Thoracic aorta (tissue), 2 donors: ENCODE data around the gene SMYD2. TPM values are rescaled to one million over a fixed set of nuclear protein-coding genes. Genes with fewer than 3 reads are reported as not detected.

ENCODE experiments used
- ATAC-seq: fragments of 150-250 bp; one replicate; pipeline ENCODE4 v1.8.0; 2017; ENCODE audit warnings: low read depth; ENCODE audit not compliant: insufficient number of reproducible peaks, low FRiP score
- DNase-seq: peaks from one replicate; pipeline ENCODE4 v3.0.0-alpha.2; 2020; ENCODE audit warnings: low spot score
- H3K27ac ChIP-seq, 2 donors: fragments of 200-600 bp; sonication (generic); 1 replicate in 1 of 2; 2 replicates in 1 of 2; pipeline ENCODE4 v1.5.1; 2016; ENCODE audit warnings: mild to moderate bottlenecking in 2 of 2, moderate library complexity in 2 of 2
- H3K27me3 ChIP-seq: fragments of 200-600 bp; sonication (generic); replicated peaks from 2 replicates; pipeline ENCODE4 v1.6.0; 2016; ENCODE audit warnings: mild to moderate bottlenecking; ENCODE audit not compliant: insufficient read depth
- H3K36me3 ChIP-seq: fragments of 200-600 bp; sonication (generic); one replicate; pipeline ENCODE4 v1.5.1; 2016
- H3K4me1 ChIP-seq, 2 donors: fragments of 200-600 bp; sonication (generic); 1 replicate in 1 of 2; 2 replicates in 1 of 2; pipeline versions ENCODE4 v1.5.1 to v1.6.0; 2016; ENCODE audit warnings: low read depth in 2 of 2, mild to moderate bottlenecking in 1 of 2; ENCODE audit not compliant: control insufficient read depth in 1 of 2
- H3K4me3 ChIP-seq: fragments of 200-600 bp; sonication (generic); 2 replicates; pipeline ENCODE4 v1.5.1; 2016; ENCODE audit warnings: mild to moderate bottlenecking
- H3K9me3 ChIP-seq: fragments of 200-600 bp; sonication (generic); 2 replicates; pipeline ENCODE4 v1.5.1; 2016
- total RNA-seq, 2 donors: library from RNA; depleted of rRNA; stranded (reverse); fragments of >200 nt; gene quantifications; one replicate each; pipeline versions ENCODE4 v1.1.0 to v1.2.3, GENCODE V29; 2016
- TF ChIP-seq, protein P1 (sequence below): fragments of 200-600 bp; sonication (generic); IDR thresholded peaks from one replicate; pipeline ENCODE4 v1.5.1; 2019; ENCODE audit warnings: antibody characterized with exemption

SMYD2 gene
- total RNA-seq, 2 donors from 2014 or later = 10.9 to 13.4 TPM

DNA sequence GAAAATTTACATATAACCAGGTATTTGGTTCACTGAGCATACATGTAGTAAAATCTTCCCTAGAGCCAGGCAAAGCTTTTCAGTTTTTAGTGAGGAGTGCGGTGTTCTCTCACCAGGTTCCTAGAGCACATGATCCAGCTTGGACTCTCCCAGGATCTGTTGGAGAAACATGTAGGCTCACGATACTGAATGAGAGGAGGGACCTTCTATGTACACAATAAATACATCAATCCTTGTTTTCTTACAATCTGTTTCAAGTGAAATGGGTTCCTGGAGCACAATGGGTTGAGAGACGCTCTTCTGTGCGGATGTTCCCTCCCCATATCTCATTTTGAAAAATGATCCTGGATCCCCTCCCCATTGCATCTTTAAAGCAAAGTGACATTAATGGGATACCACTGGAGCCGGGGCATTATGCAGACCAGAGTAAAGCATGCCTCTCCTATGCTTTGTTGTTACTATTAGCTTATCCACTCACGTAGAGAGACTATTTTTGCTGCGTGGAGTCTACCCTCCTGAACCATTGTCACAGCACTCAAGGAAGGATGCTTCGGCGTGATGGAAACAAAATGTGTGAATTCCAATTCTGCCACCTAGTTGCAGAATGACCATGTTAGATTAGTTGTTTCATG is 19.3 kb downstream of the SMYD2 start:
- no peak overlapping the region for H3K27ac ChIP-seq
- H3K9me3 ChIP-seq = no peaks in the 10 kb centered on the region
- H3K27me3 ChIP-seq = no peaks in the 10 kb centered on the region
- peaks cover 0 to 5% of the 10 kb centered on the region in 2 donors for H3K4me1 ChIP-seq
- no peak for DNase-seq
- ATAC-seq = no peak
- H3K4me3 ChIP-seq = no peak overlapping the region
- TF ChIP-seq, protein P1, sequence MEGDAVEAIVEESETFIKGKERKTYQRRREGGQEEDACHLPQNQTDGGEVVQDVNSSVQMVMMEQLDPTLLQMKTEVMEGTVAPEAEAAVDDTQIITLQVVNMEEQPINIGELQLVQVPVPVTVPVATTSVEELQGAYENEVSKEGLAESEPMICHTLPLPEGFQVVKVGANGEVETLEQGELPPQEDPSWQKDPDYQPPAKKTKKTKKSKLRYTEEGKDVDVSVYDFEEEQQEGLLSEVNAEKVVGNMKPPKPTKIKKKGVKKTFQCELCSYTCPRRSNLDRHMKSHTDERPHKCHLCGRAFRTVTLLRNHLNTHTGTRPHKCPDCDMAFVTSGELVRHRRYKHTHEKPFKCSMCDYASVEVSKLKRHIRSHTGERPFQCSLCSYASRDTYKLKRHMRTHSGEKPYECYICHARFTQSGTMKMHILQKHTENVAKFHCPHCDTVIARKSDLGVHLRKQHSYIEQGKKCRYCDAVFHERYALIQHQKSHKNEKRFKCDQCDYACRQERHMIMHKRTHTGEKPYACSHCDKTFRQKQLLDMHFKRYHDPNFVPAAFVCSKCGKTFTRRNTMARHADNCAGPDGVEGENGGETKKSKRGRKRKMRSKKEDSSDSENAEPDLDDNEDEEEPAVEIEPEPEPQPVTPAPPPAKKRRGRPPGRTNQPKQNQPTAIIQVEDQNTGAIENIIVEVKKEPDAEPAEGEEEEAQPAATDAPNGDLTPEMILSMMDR = no peak
- no peaks in the 10 kb centered on the region for H3K36me3 ChIP-seq

DNA sequence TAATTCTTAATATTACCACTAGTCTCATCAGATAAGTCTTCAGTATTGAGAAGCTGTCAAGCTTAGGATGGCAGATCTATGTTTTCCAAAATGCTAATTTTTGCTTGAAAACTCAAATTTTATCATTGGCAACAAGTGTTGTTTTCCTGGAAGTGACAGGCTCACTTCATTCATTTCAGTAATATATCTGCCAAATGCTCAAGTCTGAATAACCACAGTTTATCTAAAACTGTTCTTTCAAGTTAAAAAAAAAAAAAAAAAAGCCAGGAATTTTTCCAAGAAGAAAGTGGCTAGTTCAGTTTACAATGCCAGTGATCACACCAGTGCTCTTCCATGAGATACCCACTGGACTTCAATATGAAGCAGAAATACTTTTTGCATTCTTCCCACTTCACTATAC is 20.6 kb downstream of the SMYD2 start:
- TF ChIP-seq, protein P1 = no peak
- no peak overlapping the region for H3K27ac ChIP-seq
- ATAC-seq = no peak
- H3K36me3 ChIP-seq = no peaks in the 10 kb centered on the region
- H3K27me3 ChIP-seq = no peaks in the 10 kb centered on the region
- no peak for DNase-seq
- H3K9me3 ChIP-seq = no peaks in the 10 kb centered on the region
- H3K4me3 ChIP-seq = no peak overlapping the region
- H3K4me1 ChIP-seq = peaks cover 0 to 5% of the 10 kb centered on the region in 2 donors

DNA sequence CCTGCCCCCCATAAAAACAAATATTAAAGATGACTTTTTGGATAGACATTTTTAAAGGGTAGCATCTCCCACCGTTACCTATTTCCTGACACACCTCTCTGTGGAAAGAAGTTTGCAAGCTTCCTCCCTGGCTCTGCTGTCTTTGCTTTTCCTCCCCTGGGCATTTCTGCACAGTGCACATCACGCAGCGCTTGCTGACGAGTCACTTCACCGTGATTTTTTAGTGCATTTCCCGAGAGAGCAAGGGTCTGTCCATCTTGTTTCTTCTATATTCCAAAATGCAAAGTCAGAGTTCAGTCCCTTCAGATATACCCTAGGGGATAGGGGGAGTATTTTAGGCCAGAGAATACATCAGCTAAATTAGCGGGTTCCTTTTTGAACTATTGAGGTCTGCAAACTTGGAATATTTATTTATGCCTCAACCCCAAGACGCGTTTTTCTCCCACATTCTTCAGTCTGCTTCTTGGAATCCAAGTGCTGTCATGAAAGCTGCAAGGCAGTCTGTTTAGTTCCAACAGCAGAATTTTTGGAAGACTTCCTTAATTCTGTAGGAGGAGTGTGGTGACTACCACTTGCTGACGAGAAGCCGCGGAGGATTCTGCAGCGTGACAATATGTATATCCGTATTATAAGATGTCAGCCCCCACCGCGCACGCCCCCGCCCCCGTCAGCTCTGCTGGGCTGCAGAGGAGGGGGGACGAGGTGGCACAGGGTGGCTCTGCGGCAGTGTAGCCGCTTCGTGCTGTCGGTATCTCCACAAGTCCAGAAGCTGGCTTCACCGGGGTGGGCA is 22.4 kb downstream of the SMYD2 start:
- H3K9me3 ChIP-seq = no peaks in the 10 kb centered on the region
- no peaks in the 10 kb centered on the region for H3K36me3 ChIP-seq
- H3K4me1 ChIP-seq = peaks cover 0 to 5% of the 10 kb centered on the region in 2 donors
- no peak for DNase-seq
- ATAC-seq = no peak
- TF ChIP-seq, protein P1 = no peak
- H3K4me3 ChIP-seq = peak overlapping the region; percentile 54
- H3K27ac ChIP-seq = no peak overlapping the region
- no peaks in the 10 kb centered on the region for H3K27me3 ChIP-seq

DNA sequence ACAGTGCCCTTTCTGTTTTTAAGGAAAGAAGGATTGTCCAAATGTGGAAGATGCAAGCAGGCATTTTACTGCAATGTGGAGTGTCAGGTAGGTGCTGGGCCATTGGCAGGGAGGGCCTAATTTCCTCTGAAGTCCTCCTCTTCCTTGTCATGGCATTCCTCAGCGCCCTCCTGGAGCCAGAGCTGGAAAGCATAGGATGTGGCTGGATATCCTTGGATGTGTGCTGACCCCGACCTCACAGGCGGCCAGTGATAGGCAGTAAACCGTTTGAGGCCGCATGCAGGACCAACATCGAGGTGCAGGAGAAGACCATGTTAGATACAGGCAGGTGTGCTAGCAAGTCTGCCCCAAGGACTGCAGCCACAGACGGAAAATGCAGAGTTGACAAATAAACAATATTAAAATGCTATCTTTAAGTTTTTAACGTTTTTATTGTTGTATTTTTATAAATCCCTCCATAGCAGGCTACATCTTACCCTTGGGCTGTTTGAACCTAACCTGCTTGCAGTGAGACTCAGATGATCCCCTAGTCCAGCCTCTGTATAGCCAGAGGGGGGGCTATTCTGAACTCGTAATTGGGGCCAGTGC is 24.3 kb downstream of the SMYD2 start:
- DNase-seq = no peak
- H3K4me3 ChIP-seq = no peak overlapping the region
- peaks cover 0 to 5% of the 10 kb centered on the region in 2 donors for H3K4me1 ChIP-seq
- ATAC-seq = no peak
- no peak overlapping the region for H3K27ac ChIP-seq
- H3K27me3 ChIP-seq = no peaks in the 10 kb centered on the region
- no peaks in the 10 kb centered on the region for H3K9me3 ChIP-seq
- H3K36me3 ChIP-seq = no peaks in the 10 kb centered on the region
- TF ChIP-seq, protein P1 = no peak

DNA sequence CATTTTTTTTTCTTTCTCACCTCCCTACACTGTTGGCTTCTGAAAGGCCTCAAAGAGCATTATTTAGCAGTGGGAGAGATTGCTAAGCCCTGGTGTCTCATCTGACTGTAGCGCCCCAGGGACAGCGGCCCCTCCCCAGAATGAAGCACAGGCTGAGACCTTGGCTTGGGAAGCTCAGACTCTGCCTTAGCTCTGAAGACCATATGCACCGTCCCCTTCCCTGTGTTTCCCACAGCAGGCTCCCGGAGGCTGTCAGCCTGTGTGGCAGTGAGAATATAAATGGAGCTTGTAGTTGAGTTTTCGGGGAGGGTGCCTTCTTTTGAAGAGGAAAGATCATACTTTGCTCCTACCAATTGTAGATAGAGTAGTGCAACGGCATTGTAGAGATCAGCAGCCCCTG is 25.3 kb downstream of the SMYD2 start:
- Histone ChIP-seq H3K27me3 (no peaks in the 10 kb centered on the region), H3K9me3 (no peaks in the 10 kb centered on the region), H3K4me3 (no peak overlapping the region), H3K36me3 (no peaks in the 10 kb centered on the region), H3K27ac (no peak overlapping the region), H3K4me1 (peaks cover 0 to 5% of the 10 kb centered on the region in 2 donors)
- DNase-seq (no peak), ATAC-seq (no peak)
- TF ChIP-seq, protein P1 = no peak
